K562 (cell line): ENCODE data around the gene ACAD10. TPM values are rescaled to one million over a fixed set of nuclear protein-coding genes. Genes with fewer than 3 reads are reported as not detected.

Experiments
- ATAC-seq: fragments of 200-7000 bp; cut with Tn5 transposase; 3 replicates; pipeline ENCODE4 v1.9.1; 2020; ENCODE audit warnings: moderate library complexity
- BruUV-seq: library from RNA; stranded (reverse); fragments of 400-500 nt; replicated peaks from 2 replicates; lab custom pipeline; 2021; lab: Mats Ljungman, UMichigan
- CTCF ChIA-PET: fragments of 300-600 bp; formaldehyde crosslinking; extraction: SDS; loops from one replicate; lab custom pipeline; 2021; ENCODE audit warnings: low intra/inter-chr PET ratio; lab: Yijun Ruan, JAX
- POLR2A ChIA-PET: fragments of 300-600, 350-650 bp; sonication (Branson Sonifier 250); formaldehyde crosslinking; extraction: SDS; loops from one replicate; lab custom pipeline; 2021; ENCODE audit warnings: antibody characterized with exemption, inconsistent platforms; lab: Yijun Ruan, JAX
- DNase-seq, 4 experiments: peaks; one replicate each; pipeline versions ENCODE4 v3.0.0 to v3.0.0-alpha.2; 2011 to 2018; ENCODE audit warnings: low spot score in 3 of 4, mixed read lengths in 3 of 4; ENCODE audit errors: extremely low read depth in 1 of 4
- FAIRE-seq: peaks from 2 replicates; lab custom pipeline; 2011; peaks lifted over from hg19 to GRCh38; lab: Jason Lieb, UNC
- H2AFZ ChIP-seq: 2 replicates; pipeline ENCODE4 v1.6.0; 2011; ENCODE audit warnings: low read depth, low read length, control low read depth, inconsistent platforms
- H3K27ac ChIP-seq: fragments of 200-600 bp; 3 replicates; pipeline ENCODE4 v1.8.0; 2011; ENCODE audit warnings: low read depth, mild to moderate bottlenecking, control low read depth, inconsistent platforms, low read length, moderate library complexity, mixed read lengths; ENCODE audit errors: extremely low read depth
- H3K27me3 ChIP-seq, 2 experiments: fragments of 300-600 bp in 1 of 2; 2 replicates in 1 of 2; 3 replicates in 1 of 2; pipeline versions ENCODE4 v1.6.0 to v1.8.0; 2011; ENCODE audit warnings: inconsistent platforms in 2 of 2, low read length in 2 of 2, mild to moderate bottlenecking in 1 of 2, mixed read lengths in 1 of 2, moderate library complexity in 1 of 2; ENCODE audit not compliant: control insufficient read depth in 2 of 2, insufficient read depth in 2 of 2
- H3K36me3 ChIP-seq: fragments of 300-600 bp; 3 replicates; pipeline ENCODE4 v1.8.0; 2011; ENCODE audit warnings: mild to moderate bottlenecking, low read length, inconsistent platforms; ENCODE audit not compliant: control insufficient read depth, insufficient read depth
- H3K4me1 ChIP-seq, 2 experiments: fragments of 200-600 bp in 1 of 2; replicated peaks in 1 of 2; 2 replicates in 1 of 2; 3 replicates in 1 of 2; pipeline versions ENCODE4 v1.5.1 to v1.8.0; 2011; ENCODE audit warnings: inconsistent platforms in 2 of 2, low read length in 2 of 2, mild to moderate bottlenecking in 1 of 2, mixed read lengths in 1 of 2, moderate library complexity in 1 of 2; ENCODE audit not compliant: control insufficient read depth in 2 of 2, insufficient read depth in 2 of 2
- H3K4me2 ChIP-seq: 2 replicates; pipeline ENCODE4 v1.6.1; 2011; ENCODE audit warnings: low read length, control low read depth, inconsistent platforms, mixed read lengths; ENCODE audit not compliant: insufficient read depth
- H3K4me3 ChIP-seq: fragments of 200-600 bp; sonication (generic), shearing (Covaris generic); 2 replicates; pipeline ENCODE4 v1.5.1; 2016; ENCODE audit warnings: control low read depth, inconsistent platforms
- H3K79me2 ChIP-seq: fragments of 200-600 bp; 3 replicates; pipeline ENCODE4 v1.8.0; 2011; ENCODE audit warnings: low read length, inconsistent platforms; ENCODE audit not compliant: control insufficient read depth, insufficient read depth
- H3K9ac ChIP-seq, 2 experiments: 2 replicates each; pipeline versions ENCODE4 v1.6.0 to v1.6.1; 2011; ENCODE audit warnings: low read depth in 2 of 2, low read length in 2 of 2, control low read depth in 1 of 2, inconsistent platforms in 1 of 2, mild to moderate bottlenecking in 1 of 2, mixed read lengths in 1 of 2; ENCODE audit not compliant: insufficient read depth in 1 of 2
- H3K9me1 ChIP-seq: one replicate; pipeline ENCODE4 v1.6.0; 2011; ENCODE audit warnings: inconsistent platforms, mild to moderate bottlenecking, low read length, moderate library complexity; ENCODE audit not compliant: control insufficient read depth, insufficient read depth
- H3K9me3 ChIP-seq: replicated peaks from 2 replicates; pipeline ENCODE4 v1.5.1; 2011; ENCODE audit warnings: low read depth, low read length, inconsistent platforms; ENCODE audit not compliant: control insufficient read depth, insufficient read depth
- H4K20me1 ChIP-seq: replicated peaks from 2 replicates; pipeline ENCODE4 v1.6.1; 2011; ENCODE audit warnings: low read length, inconsistent platforms, mixed read lengths; ENCODE audit not compliant: control insufficient read depth, insufficient read depth
- ARID3A ChIP-seq: IDR thresholded peaks from 2 replicates; pipeline ENCODE4 v1.6.1; 2012; ENCODE audit warnings: low read depth, low read length, improper control_type of control experiment, borderline replicate concordance
- BRD9 ChIP-seq: fragments of 450-650 bp; IDR thresholded peaks from 2 replicates; pipeline ENCODE4 v1.6.1; 2018; ENCODE audit warnings: low read depth; ENCODE audit not compliant: partially characterized antibody
- DNMT1 ChIP-seq: fragments of 450-650 bp; IDR thresholded peaks from 2 replicates; pipeline ENCODE4 v1.6.1; 2016; ENCODE audit warnings: antibody characterized with exemption, mild to moderate bottlenecking
- FOS ChIP-seq: IDR thresholded peaks from 3 replicates; pipeline ENCODE4 v1.6.1; 2011; ENCODE audit not compliant: insufficient read length; ENCODE audit errors: extremely low read depth
- HDAC3 ChIP-seq: fragments of 450-650 bp; IDR thresholded peaks from 2 replicates; pipeline ENCODE4 v1.6.1; 2018; ENCODE audit warnings: borderline replicate concordance, mild to moderate bottlenecking, moderate library complexity; ENCODE audit not compliant: partially characterized antibody
- JUNB ChIP-seq: fragments of 450-650 bp; formaldehyde crosslinking; conservative IDR thresholded peaks from 2 replicates; pipeline ENCODE4 v1.4.0; 2020; ENCODE audit warnings: mild to moderate bottlenecking
- JUND ChIP-seq, 2 experiments: IDR thresholded peaks; 2 replicates in 1 of 2; 3 replicates in 1 of 2; pipeline ENCODE4 v1.6.1; 2011; ENCODE audit warnings: borderline replicate concordance in 2 of 2, low read depth in 2 of 2, low read length in 2 of 2, improper control_type of control experiment in 1 of 2, missing biosample characterization in 1 of 2, missing genetic modification characterization in 1 of 2, missing genetic modification reagents in 1 of 2
- RAD51 ChIP-seq: fragments of 450-650 bp; IDR thresholded peaks from 2 replicates; pipeline ENCODE4 v1.7.1; 2016; ENCODE audit warnings: low read depth, mild to moderate bottlenecking, borderline replicate concordance
- TFE3 ChIP-seq: fragments of 450-650 bp; formaldehyde crosslinking; IDR thresholded peaks from 2 replicates; pipeline ENCODE4 v1.4.0; 2020; ENCODE audit warnings: mild to moderate bottlenecking, mixed read lengths
- ZNF507 ChIP-seq: conservative IDR thresholded peaks from 2 replicates; pipeline ENCODE4 v1.6.1; 2017; ENCODE audit warnings: missing genetic modification characterization, missing compliant biosample characterization
- ZNF830 ChIP-seq: fragments of 250-450 bp; sonication (Bioruptor Pico); IDR thresholded peaks from 2 replicates; pipeline ENCODE4 v1.5.0; 2021; ENCODE audit warnings: mild to moderate bottlenecking
- WGBS: fragments of 100-300 bp; shearing (Covaris generic); methylation state at CpG from one replicate; pipeline ENCODE4 v1.1.6; 2016; ENCODE audit warnings: low coverage, mixed read lengths; ENCODE audit not compliant: insufficient coverage; ENCODE audit errors: missing lambda C conversion rate; 5-methylcytosine and 5-hydroxymethylcytosine counted together
- in situ Hi-C: fragments of 300-500 bp; cut with MboI; formaldehyde crosslinking; loops from 4 replicates; pipeline ENCODE4 v1.15.0; 2018; ENCODE audit warnings: inconsistent platforms, mixed read lengths
- intact Hi-C: fragments of 100-400 bp; cut with micrococcal nuclease; formaldehyde crosslinking; loops from 2 replicates; pipeline ENCODE4 v1.14.2; 2022
- polyA plus RNA-seq, 8 experiments: library from polyadenylated mRNA; depleted of rRNA in 4 of 8; stranded (reverse) in 5 of 8; unstranded in 3 of 8; fragments of >200 nt; fragmentation: Nextera tagmentation in 2 of 8; fragmentation: Illumina TruSeq in 1 of 8; extraction: Ambion mirVana in 2 of 8; extraction: Trizol in 1 of 8; gene quantifications; 2 replicates each; pipeline versions ENCODE4 v1.2.1 to v1.2.3, GENCODE V29; 2011 to 2014; ENCODE audit warnings: inconsistent platforms in 1 of 8, missing spikeins in 1 of 8
- total RNA-seq, 7 experiments: library from RNA; depleted of rRNA in 6 of 7; stranded (reverse); fragments of >200 nt in 6 of 7; fragmentation: Illumina TruSeq in 2 of 7; extraction: Trizol in 2 of 7; gene quantifications; 2 replicates each; pipeline versions ENCODE4 v1.2.1 to v1.2.3, GENCODE V29; 2011 to 2021; ENCODE audit warnings: low replicate concordance in 1 of 7
- TF ChIP-seq, protein P1 (sequence below): fragments of 250-450 bp; sonication (Bioruptor Pico); IDR thresholded peaks from 2 replicates; pipeline ENCODE4 v1.5.0; 2021

ACAD10 gene
- total and polyA plus RNA-seq, 9 of the 15 experiments (the other 6 are each of a cell fraction or from before 2014, with no cell fraction given): 2.3 to 19.2 (median 12.0) TPM

DNA sequence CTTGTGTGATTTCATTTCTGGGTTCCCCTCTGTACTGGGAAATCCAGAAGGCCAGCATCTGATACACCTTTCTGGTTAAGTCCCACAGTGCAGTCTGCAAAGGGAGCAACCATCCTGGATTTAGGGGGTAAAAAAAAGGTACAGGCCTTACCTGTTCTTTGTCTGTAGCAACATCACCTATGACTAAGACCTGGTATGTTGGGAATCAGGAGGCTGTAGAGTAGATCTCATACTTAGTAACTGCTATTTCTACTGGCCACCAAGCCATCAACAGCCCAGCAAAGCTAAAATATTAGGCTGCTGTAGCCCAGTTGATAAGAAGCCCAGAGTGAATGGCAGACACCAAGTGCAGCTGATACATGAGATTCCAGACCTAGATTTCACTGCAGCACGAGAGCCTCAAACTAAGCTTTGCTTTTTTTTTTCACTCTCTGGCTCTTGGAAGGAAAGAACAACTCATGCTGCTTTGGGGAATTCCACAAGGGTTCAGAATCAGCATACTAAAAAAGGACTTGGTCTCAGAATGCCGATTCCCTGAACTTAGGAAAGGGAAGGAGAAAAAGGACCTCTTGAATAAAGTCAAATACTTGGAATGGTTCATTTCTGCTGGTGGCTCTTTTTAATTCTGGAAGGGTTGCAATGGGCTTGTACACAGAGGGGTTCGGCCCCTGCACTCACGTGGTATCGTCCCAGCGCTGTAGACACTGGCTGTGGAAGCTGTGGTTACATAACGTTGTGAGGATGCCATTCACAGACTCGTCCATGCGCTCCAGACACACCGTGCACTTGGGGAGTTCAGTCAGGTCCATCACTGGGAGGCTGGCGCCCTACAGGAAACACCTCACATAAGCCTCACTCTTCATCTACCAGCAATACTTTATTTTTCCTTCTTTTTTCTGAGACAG is 20.6 kb upstream of the ACAD10 start (continued):
- TF ChIP-seq HDAC3: no peak

DNA sequence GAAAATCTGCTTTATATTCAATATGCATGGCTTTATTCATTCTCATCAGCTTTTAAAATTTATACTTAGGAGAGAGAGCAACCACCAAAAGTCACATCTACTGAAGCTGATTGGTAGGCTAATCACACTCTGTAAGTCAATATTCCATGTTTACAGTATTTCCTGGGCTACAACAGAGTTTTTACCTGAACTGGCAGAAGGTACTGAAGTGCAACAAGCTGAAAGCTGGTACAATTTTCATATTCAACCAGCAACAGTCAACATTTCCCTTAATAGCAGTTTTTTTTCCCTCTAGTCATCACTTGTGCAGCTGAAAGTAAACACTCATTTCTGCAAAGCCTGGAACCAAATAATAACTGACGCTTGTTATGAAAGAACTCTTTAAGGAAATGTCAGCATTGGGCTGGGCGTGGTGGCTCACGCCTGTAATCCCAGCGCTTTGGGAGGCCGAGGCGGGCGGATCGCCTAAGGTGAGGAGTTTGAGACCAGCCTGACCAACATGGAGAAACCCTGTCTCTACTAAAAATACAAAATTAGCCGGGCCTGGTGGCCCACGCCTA is 13.0 kb upstream of the ACAD10 start:
- CTCF ChIA-PET: interaction anchor here (1.1 to 1.8 kb wide), 3 partner anchors 273 to 648 kb away, joined by 6 to 18 read pairs (median 9); no protein-coding TSS in a partner anchor
- Histone ChIP-seq H3K9me3 (no peaks in the 10 kb centered on the region), H3K9ac (no peak overlapping the region), H3K4me3 (no peak overlapping the region), H2AFZ (no peak overlapping the region), H3K36me3 (peaks cover 88% of the 10 kb centered on the region), H3K27me3 (no peaks in the 10 kb centered on the region), H3K27ac (no peak overlapping the region), H3K4me2 (no peak overlapping the region), H3K4me1 (no peaks in the 10 kb centered on the region), H4K20me1 (no peaks in the 10 kb centered on the region), H3K79me2 (no peaks in the 10 kb centered on the region), H3K9me1 (no peaks in the 10 kb centered on the region)
- no TSS peak for BruUV-seq
- no peak for FAIRE-seq
- intact Hi-C loops: loop anchor here (2.0 to 10.0 kb wide), 3 partner anchors 148 to 276 kb away; no protein-coding TSS in a partner anchor
- POLR2A ChIA-PET: interaction anchor here (0.6 to 1.4 kb wide), 6 partner anchors 10 to 873 kb away, joined by 3 to 4 read pairs (median 3); no protein-coding TSS in a partner anchor
- no peak for DNase-seq
- in situ Hi-C loops: loop anchor here (5.0 to 10.0 kb wide), 2 partner anchors 266 to 338 kb away; partner anchors contain the start of gene SH2B3
- 94% methylated on average over 10 of the region's 10 CpGs for WGBS
- ATAC-seq: no peak
- TF ChIP-seq ZNF507 (no peak), BRD9 (no peak), ZNF830 (CRISPR knock-in tag) (no peak), JUND (IDR thresholded peaks at IDR 0.05; ENCODE audit: borderline replicate concordance, low read depth, low read length) (no peak), JUND (tag; IDR thresholded peaks at IDR 0.05; ENCODE audit: borderline replicate concordance, low read depth, low read length) (no peak), ARID3A (no peak), TFE3 (CRISPR knock-in tag) (no peak), DNMT1 (no peak), RAD51 (no peak), JUNB (CRISPR knock-in tag) (no peak), FOS (no peak)
- TF ChIP-seq, protein P1, sequence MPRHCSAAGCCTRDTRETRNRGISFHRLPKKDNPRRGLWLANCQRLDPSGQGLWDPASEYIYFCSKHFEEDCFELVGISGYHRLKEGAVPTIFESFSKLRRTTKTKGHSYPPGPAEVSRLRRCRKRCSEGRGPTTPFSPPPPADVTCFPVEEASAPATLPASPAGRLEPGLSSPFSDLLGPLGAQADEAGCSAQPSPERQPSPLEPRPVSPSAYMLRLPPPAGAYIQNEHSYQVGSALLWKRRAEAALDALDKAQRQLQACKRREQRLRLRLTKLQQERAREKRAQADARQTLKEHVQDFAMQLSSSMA (CRISPR knock-in tag): no peak
